Breast epithelium (tissue), 4 donors: ENCODE results near the gene SLC6A11. TPM values are rescaled to one million over a fixed set of nuclear protein-coding genes. Genes with fewer than 3 reads are reported as not detected.

Experiments used
- DNase-seq, 2 donors: peaks; one replicate each; pipeline ENCODE4 v3.0.0-alpha.2; 2019; ENCODE audit warnings: low spot score in 2 of 2
- H3K27ac ChIP-seq, 2 donors: fragments of 200-600 bp; sonication (generic) in 1 of 2; one replicate each; pipeline ENCODE4 v1.5.1; 2016 to 2019; ENCODE audit warnings: mild to moderate bottlenecking in 1 of 2
- H3K27me3 ChIP-seq, 2 donors: fragments of 200-600 bp; sonication (generic) in 1 of 2; one replicate each; pipeline versions ENCODE4 v1.5.1 to v1.6.0; 2017 to 2019; ENCODE audit warnings: control low read depth in 1 of 2, mild to moderate bottlenecking in 1 of 2
- H3K36me3 ChIP-seq: fragments of 200-600 bp; one replicate; pipeline ENCODE4 v1.5.1; 2019
- H3K4me1 ChIP-seq, 2 donors: fragments of 200-600 bp; sonication (generic); one replicate each; pipeline ENCODE4 v1.5.1; 2016 to 2019; ENCODE audit warnings: control low read depth in 1 of 2
- H3K4me3 ChIP-seq, 3 donors: fragments of 200-600 bp; sonication (generic); 1 replicate in 2 of 3; 2 replicates in 1 of 3; pipeline ENCODE4 v1.5.1; 2016 to 2019; ENCODE audit warnings: mild to moderate bottlenecking in 3 of 3, moderate library complexity in 2 of 3
- H3K9me3 ChIP-seq, 2 donors: fragments of 200-600 bp; sonication (generic) in 1 of 2; one replicate each; pipeline ENCODE4 v1.5.1; 2016 to 2019; ENCODE audit warnings: control low read depth in 1 of 2
- POLR2A ChIP-seq: fragments of 450-650 bp; IDR thresholded peaks from one replicate; pipeline ENCODE4 v1.6.1; 2016; ENCODE audit warnings: antibody characterized with exemption, mild to moderate bottlenecking, moderate library complexity
- POLR2AphosphoS5 ChIP-seq, 3 donors: sonication (generic); formaldehyde crosslinking; IDR thresholded peaks; one replicate each; pipeline ENCODE4 v1.6.1; 2017; ENCODE audit warnings: antibody characterized with exemption in 3 of 3
- intact Hi-C: fragments of 100-400 bp; cut with DNase I; formaldehyde crosslinking; loops from one replicate; pipeline ENCODE4 v1.15.1; 2023; ENCODE audit warnings: low total_unique reads
- total RNA-seq, 3 donors: library from RNA; depleted of rRNA; stranded (reverse); fragments of >200 nt; gene quantifications; one replicate each; pipeline ENCODE4 v1.1.0, GENCODE V29; 2016
- TF ChIP-seq, protein P1 (sequence below), 3 donors: fragments of 450-650 bp; IDR thresholded peaks; one replicate each; pipeline ENCODE4 v1.5.1; 2016 to 2017; ENCODE audit warnings: antibody characterized with exemption in 3 of 3, mild to moderate bottlenecking in 3 of 3, moderate library complexity in 3 of 3

SLC6A11 gene
- total RNA-seq, 3 donors from 2014 or later: under 0.01 to 0.15 TPM; not detected in 1

- Histone ChIP-seq H3K36me3 (no peaks in the 10 kb centered on the region), H3K4me3 (no peak overlapping the region), H3K27ac (no peak overlapping the region), H3K4me1 (no peaks in the 10 kb centered on the region), H3K9me3 (no peaks in the 10 kb centered on the region), H3K27me3 (peaks cover 0 to 8% of the 10 kb centered on the region in 2 donors)
- no peak for TF ChIP-seq POLR2A
- no peak for TF ChIP-seq POLR2AphosphoS5 (IDR thresholded peaks at IDR 0.05)
- TF ChIP-seq, protein P1, sequence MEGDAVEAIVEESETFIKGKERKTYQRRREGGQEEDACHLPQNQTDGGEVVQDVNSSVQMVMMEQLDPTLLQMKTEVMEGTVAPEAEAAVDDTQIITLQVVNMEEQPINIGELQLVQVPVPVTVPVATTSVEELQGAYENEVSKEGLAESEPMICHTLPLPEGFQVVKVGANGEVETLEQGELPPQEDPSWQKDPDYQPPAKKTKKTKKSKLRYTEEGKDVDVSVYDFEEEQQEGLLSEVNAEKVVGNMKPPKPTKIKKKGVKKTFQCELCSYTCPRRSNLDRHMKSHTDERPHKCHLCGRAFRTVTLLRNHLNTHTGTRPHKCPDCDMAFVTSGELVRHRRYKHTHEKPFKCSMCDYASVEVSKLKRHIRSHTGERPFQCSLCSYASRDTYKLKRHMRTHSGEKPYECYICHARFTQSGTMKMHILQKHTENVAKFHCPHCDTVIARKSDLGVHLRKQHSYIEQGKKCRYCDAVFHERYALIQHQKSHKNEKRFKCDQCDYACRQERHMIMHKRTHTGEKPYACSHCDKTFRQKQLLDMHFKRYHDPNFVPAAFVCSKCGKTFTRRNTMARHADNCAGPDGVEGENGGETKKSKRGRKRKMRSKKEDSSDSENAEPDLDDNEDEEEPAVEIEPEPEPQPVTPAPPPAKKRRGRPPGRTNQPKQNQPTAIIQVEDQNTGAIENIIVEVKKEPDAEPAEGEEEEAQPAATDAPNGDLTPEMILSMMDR (IDR thresholded peaks at IDR 0.05): no peak
- no peak for DNase-seq
- intact Hi-C loops: no loop called here
Measured at GRCh38 chr3:10788451-10788850, 27.6 kb upstream of the SLC6A11 start.

GRCh38 chr3:10790713-10791112 is 25.3 kb upstream of the SLC6A11 start:
- H3K4me1 ChIP-seq: no peaks in the 10 kb centered on the region
- TF ChIP-seq POLR2AphosphoS5 (IDR thresholded peaks at IDR 0.05) (no peak), POLR2A (no peak)
- TF ChIP-seq, protein P1 (IDR thresholded peaks at IDR 0.05): no peak
- no peak overlapping the region for H3K27ac ChIP-seq
- H3K4me3 ChIP-seq: no peak overlapping the region
- no peaks in the 10 kb centered on the region for H3K36me3 ChIP-seq
- no peaks in the 10 kb centered on the region for H3K9me3 ChIP-seq
- peaks cover 0 to 8% of the 10 kb centered on the region in 2 donors for H3K27me3 ChIP-seq
- intact Hi-C loops: no loop called here
- no peak for DNase-seq

- TF ChIP-seq, protein P1 (IDR thresholded peaks at IDR 0.05): no peak
- TF ChIP-seq POLR2AphosphoS5 (IDR thresholded peaks at IDR 0.05): no peak
- no peak for TF ChIP-seq POLR2A
- no peak for DNase-seq
- H3K27me3 ChIP-seq: peaks cover 0 to 8% of the 10 kb centered on the region in 2 donors
- no peak overlapping the region for H3K4me3 ChIP-seq
- no peak overlapping the region for H3K27ac ChIP-seq
- H3K36me3 ChIP-seq: no peaks in the 10 kb centered on the region
- H3K9me3 ChIP-seq: no peaks in the 10 kb centered on the region
- intact Hi-C loops: no loop called here
- H3K4me1 ChIP-seq: no peaks in the 10 kb centered on the region
Measured at GRCh38 chr3:10792208-10792607, 23.8 kb upstream of the SLC6A11 start.

GRCh38 chr3:10798600-10799367 is 17.2 kb upstream of the SLC6A11 start:
- H3K4me3 ChIP-seq: no peak overlapping the region
- peaks cover 0 to 12% of the 10 kb centered on the region in 2 donors for H3K27me3 ChIP-seq
- intact Hi-C loops: no loop called here
- no peaks in the 10 kb centered on the region for H3K4me1 ChIP-seq
- H3K9me3 ChIP-seq: no peaks in the 10 kb centered on the region
- no peak for TF ChIP-seq POLR2AphosphoS5 (IDR thresholded peaks at IDR 0.05)
- TF ChIP-seq, protein P1 (IDR thresholded peaks at IDR 0.05): no peak
- TF ChIP-seq POLR2A: no peak
- no peaks in the 10 kb centered on the region for H3K36me3 ChIP-seq
- H3K27ac ChIP-seq: no peak overlapping the region
- DNase-seq: no peak

- H3K27me3 ChIP-seq: peaks cover 0 to 7% of the 10 kb centered on the region in 2 donors
- TF ChIP-seq POLR2AphosphoS5 (IDR thresholded peaks at IDR 0.05): no peak
- TF ChIP-seq POLR2A: no peak
- TF ChIP-seq, protein P1 (IDR thresholded peaks at IDR 0.05): no peak
- no peaks in the 10 kb centered on the region for H3K9me3 ChIP-seq
- H3K4me3 ChIP-seq: no peak overlapping the region
- intact Hi-C loops: no loop called here
- H3K27ac ChIP-seq: no peak overlapping the region
- no peaks in the 10 kb centered on the region for H3K4me1 ChIP-seq
- H3K36me3 ChIP-seq: no peaks in the 10 kb centered on the region
- no peak for DNase-seq
Measured at GRCh38 chr3:10804183-10804648, 11.8 kb upstream of the SLC6A11 start.
